MM.1S (cell line): Measurements from ENCODE around the gene ARPC5.

ENCODE experiments used
- DNase-seq: peaks from one replicate; pipeline ENCODE4 v3.0.0-alpha.2; 2015
- H2AFZ ChIP-seq: fragments of 300-600 bp; sonication (generic); 2 replicates; pipeline ENCODE4 v1.6.0; 2016; ENCODE audit warnings: antibody characterized with exemption, low read length
- H3F3A ChIP-seq: fragments of 300-600 bp; sonication (generic); 2 replicates; pipeline ENCODE4 v1.6.1; 2016; ENCODE audit warnings: mild to moderate bottlenecking, antibody characterized with exemption, low read length, moderate library complexity, mixed read lengths; ENCODE audit not compliant: insufficient read depth
- H3K27ac ChIP-seq: fragments of 300-600 bp; sonication (generic); 2 replicates; pipeline ENCODE4 v1.5.1; 2016; ENCODE audit warnings: mild to moderate bottlenecking, low read length
- H3K27me3 ChIP-seq: fragments of 300-600 bp; sonication (generic); replicated peaks from 2 replicates; pipeline ENCODE4 v1.6.0; 2016; ENCODE audit warnings: low read length; ENCODE audit not compliant: insufficient read depth
- H3K36me3 ChIP-seq: fragments of 300-600 bp; sonication (generic); replicated peaks from 2 replicates; pipeline ENCODE4 v1.6.1; 2016; ENCODE audit warnings: mild to moderate bottlenecking, low read length, mixed read lengths; ENCODE audit not compliant: insufficient read depth
- H3K4me1 ChIP-seq: fragments of 300-600 bp; sonication (generic); 2 replicates; pipeline ENCODE4 v1.6.1; 2016; ENCODE audit warnings: low read length, mixed read lengths
- H3K4me2 ChIP-seq: fragments of 300-600 bp; sonication (generic); 2 replicates; pipeline ENCODE4 v1.6.0; 2016; ENCODE audit warnings: low read depth, low read length
- H3K4me3 ChIP-seq: fragments of 300-600 bp; sonication (generic); 2 replicates; pipeline ENCODE4 v1.5.1; 2016; ENCODE audit warnings: low read length, mixed read lengths
- H3K79me2 ChIP-seq: fragments of 300-600 bp; sonication (generic); 2 replicates; pipeline ENCODE4 v1.6.1; 2016; ENCODE audit warnings: mixed run types, low read length, mixed read lengths
- H3K9ac ChIP-seq: fragments of 300-600 bp; sonication (generic); 2 replicates; pipeline ENCODE4 v1.6.1; 2016; ENCODE audit warnings: low read length, mixed read lengths
- H3K9me2 ChIP-seq: fragments of 300-600 bp; sonication (generic); replicated peaks from 2 replicates; pipeline ENCODE4 v1.6.1; 2016; ENCODE audit warnings: mild to moderate bottlenecking, low read length, mixed read lengths; ENCODE audit not compliant: insufficient read depth
- H3K9me3 ChIP-seq: fragments of 300-600 bp; sonication (generic); replicated peaks from 2 replicates; pipeline ENCODE4 v1.6.1; 2016; ENCODE audit warnings: mild to moderate bottlenecking, low read length, mixed read lengths; ENCODE audit not compliant: insufficient read depth
- H4K20me1 ChIP-seq: fragments of 300-600 bp; sonication (generic); 2 replicates; pipeline ENCODE4 v1.6.1; 2016; ENCODE audit warnings: mild to moderate bottlenecking, low read length, moderate library complexity, mixed read lengths; ENCODE audit not compliant: insufficient read depth
- CTCF ChIP-seq: fragments of 300-600 bp; sonication (generic); IDR thresholded peaks from 2 replicates; pipeline ENCODE4 v1.5.1; 2016; ENCODE audit warnings: antibody characterized with exemption, low read length, mixed read lengths
- EZH2 ChIP-seq: fragments of 300-600 bp; sonication (generic); optimal IDR thresholded peaks from 2 replicates; pipeline ENCODE3; 2017; ENCODE audit warnings: low read depth, mild to moderate bottlenecking, antibody characterized with exemption, low read length, mixed read lengths
- EZH2phosphoT487 ChIP-seq: fragments of 300-600 bp; sonication (generic); IDR thresholded peaks from 2 replicates; pipeline ENCODE4 v1.6.1; 2018; ENCODE audit warnings: antibody characterized with exemption, low read length

ARPC5 gene

GRCh38 chr1:183674886-183675285 lies 39.3 kb upstream of the ARPC5 start:
- Histone ChIP-seq H3K79me2 (no peaks in the 10 kb centered on the region), H3F3A (no peaks in the 10 kb centered on the region), H3K4me3 (no peak overlapping the region), H2AFZ (no peak overlapping the region), H3K27me3 (no peaks in the 10 kb centered on the region), H3K9ac (no peak overlapping the region), H3K4me2 (no peak overlapping the region), H3K9me3 (no peaks in the 10 kb centered on the region), H3K36me3 (no peaks in the 10 kb centered on the region), H3K9me2 (no peaks in the 10 kb centered on the region), H3K4me1 (no peaks in the 10 kb centered on the region), H4K20me1 (no peaks in the 10 kb centered on the region), H3K27ac (no peak overlapping the region)
- no peak for DNase-seq
- TF ChIP-seq EZH2phosphoT487 (no peak), CTCF (no peak), EZH2 (no peak)

GRCh38 chr1:183674339-183674738 lies 38.8 kb upstream of the ARPC5 start:
- no peak for TF ChIP-seq CTCF
- TF ChIP-seq EZH2phosphoT487 = no peak
- no peak for TF ChIP-seq EZH2
- Histone ChIP-seq H3K4me2 (no peak overlapping the region), H4K20me1 (no peaks in the 10 kb centered on the region), H3K27ac (no peak overlapping the region), H3K27me3 (no peaks in the 10 kb centered on the region), H3K4me3 (no peak overlapping the region), H3K9me3 (no peaks in the 10 kb centered on the region), H3K4me1 (no peaks in the 10 kb centered on the region), H3K9me2 (no peaks in the 10 kb centered on the region), H3K9ac (no peak overlapping the region), H3K36me3 (no peaks in the 10 kb centered on the region), H3K79me2 (no peaks in the 10 kb centered on the region), H3F3A (no peaks in the 10 kb centered on the region), H2AFZ (no peak overlapping the region)
- no peak for DNase-seq

GRCh38 chr1:183673605-183674323 lies 38.2 kb upstream of the ARPC5 start:
- no peaks in the 10 kb centered on the region for H3K36me3 ChIP-seq
- no peaks in the 10 kb centered on the region for H3K27me3 ChIP-seq
- no peak for TF ChIP-seq CTCF
- H3K9me3 ChIP-seq = no peaks in the 10 kb centered on the region
- no peak for DNase-seq
- no peaks in the 10 kb centered on the region for H3K4me1 ChIP-seq
- no peaks in the 10 kb centered on the region for H3K79me2 ChIP-seq
- H3K4me3 ChIP-seq = no peak overlapping the region
- no peak overlapping the region for H3K4me2 ChIP-seq
- H2AFZ ChIP-seq = no peak overlapping the region
- no peak overlapping the region for H3K9ac ChIP-seq
- no peaks in the 10 kb centered on the region for H3K9me2 ChIP-seq
- H3K27ac ChIP-seq = no peak overlapping the region
- no peaks in the 10 kb centered on the region for H3F3A ChIP-seq
- no peaks in the 10 kb centered on the region for H4K20me1 ChIP-seq
